SJSA1 (cell line): Measurements from ENCODE around the gene APLP1. TPM values are rescaled to one million over a fixed set of nuclear protein-coding genes. Genes with fewer than 3 reads are reported as not detected.

Experiments
- DNase-seq, 2 experiments: peaks; one replicate each; pipeline ENCODE4 v3.0.0-alpha.2; 2015 to 2020; ENCODE audit warnings: low spot score in 2 of 2, low read depth in 1 of 2
- H3K27ac ChIP-seq: fragments of 250-450 bp; sonication (Bioruptor Pico); 2 replicates; pipeline ENCODE4 v1.5.1; 2020; ENCODE audit warnings: mild to moderate bottlenecking, moderate library complexity
- H3K27me3 ChIP-seq: fragments of 250-450 bp; sonication (Bioruptor Pico); replicated peaks from 2 replicates; pipeline ENCODE4 v1.5.1; 2020; ENCODE audit warnings: mild to moderate bottlenecking, moderate library complexity
- H3K36me3 ChIP-seq: fragments of 250-450 bp; sonication (Bioruptor Pico); 2 replicates; pipeline ENCODE4 v1.5.1; 2020; ENCODE audit warnings: mild to moderate bottlenecking
- H3K4me1 ChIP-seq: fragments of 250-450 bp; sonication (Bioruptor Pico); replicated peaks from 2 replicates; pipeline ENCODE4 v1.6.1; 2021; ENCODE audit warnings: mild to moderate bottlenecking
- H3K4me3 ChIP-seq: fragments of 250-450 bp; sonication (Bioruptor Pico); 2 replicates; pipeline ENCODE4 v1.5.1; 2020; ENCODE audit warnings: mild to moderate bottlenecking
- H3K9me3 ChIP-seq: fragments of 250-450 bp; sonication (Bioruptor Pico); replicated peaks from 2 replicates; pipeline ENCODE4 v1.5.1; 2020; ENCODE audit warnings: mild to moderate bottlenecking
- total RNA-seq: library from RNA; depleted of rRNA; stranded (reverse); fragments of >200 nt; shearing (Covaris generic); gene quantifications from 2 replicates; pipeline ENCODE4 v1.2.3, GENCODE V29; 2014

The APLP1 gene
- total RNA-seq, 1 experiment from 2014 or later, result 11.6 TPM

DNA sequence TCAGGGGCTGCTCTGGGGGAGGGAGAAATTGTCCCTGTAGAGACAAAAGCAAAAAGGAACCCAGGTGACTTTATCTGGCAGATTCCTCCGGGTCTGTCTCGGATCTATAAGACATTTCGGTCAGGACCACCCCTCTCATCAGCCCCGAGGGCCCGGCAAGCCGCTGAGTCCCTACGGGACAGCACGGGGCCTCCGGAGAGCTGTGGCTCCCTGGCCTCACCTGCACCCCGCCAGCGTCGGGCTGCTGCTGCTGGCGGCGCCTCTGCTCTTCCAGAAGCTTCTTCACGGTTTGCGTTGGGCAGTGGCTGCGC is 30.1 kb downstream of the APLP1 start:
- no peak for DNase-seq
- Histone ChIP-seq H3K4me3 (peak overlapping the region; percentile 63), H3K9me3 (no peaks in the 10 kb centered on the region), H3K27me3 (no peaks in the 10 kb centered on the region), H3K4me1 (peaks cover 23% of the 10 kb centered on the region), H3K27ac (no peak overlapping the region), H3K36me3 (peaks cover 31% of the 10 kb centered on the region)

DNA sequence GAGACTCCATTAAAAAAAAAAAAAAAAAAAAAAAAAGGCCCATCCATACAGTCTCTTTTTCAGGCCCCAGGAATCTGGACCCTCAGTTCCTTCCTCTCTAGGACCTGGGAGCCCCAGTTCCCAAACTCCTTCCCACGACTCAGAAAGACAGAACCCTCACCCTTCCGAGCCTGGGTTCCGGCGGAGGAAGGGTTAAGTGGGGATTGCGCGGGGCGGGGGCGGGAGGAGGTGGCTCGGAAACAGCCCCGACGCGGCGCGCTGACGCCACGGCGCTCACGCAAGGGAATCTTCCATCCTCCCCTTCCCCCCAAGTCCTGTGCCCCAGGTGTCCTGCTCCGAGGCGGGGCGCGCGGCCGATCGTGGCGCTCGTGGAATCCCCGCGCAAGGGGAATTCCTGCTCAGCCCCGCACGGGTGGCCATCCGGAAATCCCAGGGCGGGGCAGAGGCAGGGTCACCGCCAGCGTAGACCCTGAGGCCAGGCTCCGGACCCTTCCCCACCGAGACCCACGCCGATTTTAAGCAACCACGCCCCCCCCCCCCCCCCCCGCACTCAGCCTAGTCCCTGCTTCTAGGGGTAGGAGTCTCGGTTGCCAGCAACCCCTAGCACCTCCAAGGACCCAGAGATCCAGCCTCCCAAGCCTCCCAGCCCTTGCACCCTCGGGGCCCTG is 31.3 kb downstream of the APLP1 start:
- DNase-seq, result peak; percentile 67 to 76
- Histone ChIP-seq H3K4me1 (peaks cover 25% of the 10 kb centered on the region), H3K4me3 (peak overlapping the region; percentile 63), H3K9me3 (no peaks in the 10 kb centered on the region), H3K27ac (peak overlapping the region; percentile 39; the same call in 1 of the 2 replicates), H3K27me3 (no peaks in the 10 kb centered on the region), H3K36me3 (peaks cover 23% of the 10 kb centered on the region)

DNA sequence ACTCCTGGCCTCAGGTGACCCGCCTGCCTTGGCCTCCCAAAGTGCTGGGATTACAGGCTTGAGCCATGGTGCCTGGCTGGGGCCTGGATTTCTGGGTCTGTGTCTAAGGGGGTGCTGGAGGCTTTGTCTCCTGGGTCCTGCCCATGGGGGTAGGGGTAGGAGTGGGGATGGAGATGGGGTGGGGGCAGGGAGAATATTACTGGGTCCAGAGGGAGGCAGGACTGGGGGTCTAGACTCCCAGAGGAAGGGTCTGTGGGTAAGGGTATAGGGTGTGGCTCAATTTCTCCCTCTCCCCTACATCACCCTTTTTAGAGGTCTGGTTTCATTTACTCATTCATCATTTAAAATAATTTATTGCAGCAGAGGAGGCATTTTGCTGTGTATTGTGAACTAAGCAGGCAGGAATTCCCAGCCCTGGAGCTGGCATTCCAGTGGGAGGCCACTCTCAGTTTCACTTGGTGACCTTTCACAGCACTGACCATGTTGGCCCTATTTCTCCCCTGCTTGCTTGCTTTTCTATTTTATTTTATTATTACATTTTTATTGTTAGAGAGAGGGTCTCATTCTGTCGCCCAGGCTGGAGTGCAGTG is 32.8 kb downstream of the APLP1 start:
- no peaks in the 10 kb centered on the region for H3K9me3 ChIP-seq
- DNase-seq, result peak in 1 of 2 experiments; percentile 44
- H3K4me1 ChIP-seq, result peaks cover 25% of the 10 kb centered on the region
- H3K27me3 ChIP-seq, result no peaks in the 10 kb centered on the region
- H3K36me3 ChIP-seq, result peaks cover 14% of the 10 kb centered on the region
- peak overlapping the region; percentile 63 for H3K4me3 ChIP-seq
- H3K27ac ChIP-seq, result peak overlapping the region; percentile 39

DNA sequence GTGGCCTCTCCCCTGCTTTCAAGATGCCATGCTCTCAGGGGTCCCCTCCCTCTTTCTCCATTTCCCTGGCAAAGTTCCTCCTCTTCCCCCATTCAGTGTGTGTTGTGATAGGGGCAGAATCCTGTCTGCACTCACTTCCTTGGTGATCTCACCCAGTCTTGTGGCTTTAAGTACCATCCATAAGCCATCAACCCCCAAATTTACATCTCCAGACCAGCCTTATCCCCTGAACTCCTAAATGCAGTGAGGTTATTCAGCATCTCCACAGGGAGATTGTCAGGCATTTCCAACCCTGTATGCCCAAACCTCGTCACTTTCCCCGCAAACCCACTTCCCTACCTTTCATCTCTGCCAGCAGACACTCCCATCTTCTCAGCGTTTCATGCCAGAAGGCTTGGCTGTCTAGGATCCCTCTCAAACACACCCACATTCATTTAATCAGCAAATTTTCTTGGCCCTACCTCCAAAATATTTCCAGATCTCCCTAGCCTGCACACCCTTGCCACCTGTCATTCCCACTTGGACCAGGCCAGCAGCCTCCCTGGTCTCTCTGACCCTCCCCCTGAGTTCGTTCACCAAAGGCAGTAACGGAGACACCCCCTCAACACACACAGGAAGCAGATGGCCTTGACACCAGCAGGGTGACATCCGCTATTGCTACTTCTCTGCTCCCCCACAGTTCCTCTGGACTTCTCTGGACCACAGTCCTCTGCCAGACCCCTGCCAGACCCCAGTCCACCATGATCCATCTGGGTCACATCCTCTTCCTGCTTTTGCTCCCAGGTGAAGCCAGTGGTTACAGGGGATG is 33.7 kb downstream of the APLP1 start, which contains the start of gene HCST:
HCST (plus strand) TSS at position 676 of the 808 bp plus-strand sequence; CDS start at position 741, 65 bp downstream.
- H3K4me1 ChIP-seq, result peaks cover 25% of the 10 kb centered on the region
- H3K27me3 ChIP-seq, result no peaks in the 10 kb centered on the region
- no peak within 1 kb of the TSS for H3K4me3 ChIP-seq
- H3K9me3 ChIP-seq, result no peaks in the 10 kb centered on the region
- H3K36me3 ChIP-seq, result peaks cover 10% of the 10 kb centered on the region; the same call in 1 of the 2 replicates
- DNase-seq, result no peak
- peak within 1 kb of the TSS; percentile 39 for H3K27ac ChIP-seq

DNA sequence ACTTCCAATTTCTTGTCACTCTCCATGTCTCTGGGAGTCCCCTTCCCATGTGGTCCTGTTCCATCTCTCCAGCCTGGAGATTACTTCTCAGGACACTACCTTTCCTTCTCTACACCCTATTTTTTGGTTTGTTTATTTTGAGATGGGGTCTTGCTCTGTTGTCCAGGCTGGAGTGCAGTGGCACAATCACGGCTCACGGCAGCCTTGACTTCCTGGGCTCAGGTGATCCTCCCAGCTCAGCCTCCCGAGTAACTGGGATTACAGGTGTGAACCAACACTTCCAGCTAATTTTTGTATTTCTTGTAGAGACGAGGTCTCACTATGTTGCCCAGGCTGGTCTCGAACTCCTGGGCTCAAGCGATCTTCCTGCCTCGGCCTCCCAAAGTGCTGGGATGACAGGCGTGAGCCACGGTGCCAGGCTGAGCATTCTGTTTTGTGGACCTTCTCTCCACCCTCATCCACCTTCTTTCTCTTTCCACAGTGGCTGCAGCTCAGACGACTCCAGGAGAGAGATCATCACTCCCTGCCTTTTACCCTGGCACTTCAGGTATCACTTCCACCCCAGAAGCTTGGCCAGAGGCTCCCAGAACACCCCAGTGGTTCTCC is 34.6 kb downstream of the APLP1 start:
- Histone ChIP-seq H3K9me3 (no peaks in the 10 kb centered on the region), H3K4me1 (peaks cover 25% of the 10 kb centered on the region), H3K4me3 (no peak overlapping the region), H3K27ac (no peak overlapping the region), H3K27me3 (no peaks in the 10 kb centered on the region), H3K36me3 (peaks cover under 1% of the 10 kb centered on the region; the same call in 1 of the 2 replicates)
- no peak for DNase-seq

DNA sequence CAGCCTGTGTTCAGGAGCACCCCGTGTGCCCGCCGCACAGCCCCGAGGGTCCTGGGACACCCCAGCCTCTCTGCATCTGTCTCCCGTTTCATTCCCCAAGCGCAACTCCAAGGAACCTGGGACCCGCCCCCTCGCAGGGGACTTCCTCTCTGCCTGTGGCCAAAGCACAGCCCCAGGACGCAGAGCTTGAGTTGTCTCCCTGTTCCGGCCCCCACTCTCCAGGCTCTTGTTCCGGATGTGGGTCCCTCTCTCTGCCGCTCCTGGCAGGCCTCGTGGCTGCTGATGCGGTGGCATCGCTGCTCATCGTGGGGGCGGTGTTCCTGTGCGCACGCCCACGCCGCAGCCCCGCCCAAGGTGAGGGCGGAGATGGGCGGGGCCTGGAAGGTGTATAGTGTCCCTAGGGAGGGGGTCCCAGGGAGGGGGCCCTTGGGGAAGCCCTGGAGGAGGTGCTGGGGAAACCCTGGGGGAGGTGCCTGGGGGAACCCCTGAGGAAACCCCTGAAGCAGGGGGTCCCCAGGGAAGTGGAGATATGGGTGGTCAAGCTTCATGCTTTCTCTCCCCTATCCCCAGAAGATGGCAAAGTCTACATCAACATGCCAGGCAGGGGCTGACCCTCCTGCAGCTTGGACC is 35.3 kb downstream of the APLP1 start:
- Histone ChIP-seq H3K27me3 (no peaks in the 10 kb centered on the region), H3K36me3 (no peaks in the 10 kb centered on the region), H3K9me3 (no peaks in the 10 kb centered on the region), H3K4me3 (no peak overlapping the region), H3K27ac (no peak overlapping the region), H3K4me1 (peaks cover 22% of the 10 kb centered on the region)
- DNase-seq, result peak; percentile 28 to 69

DNA sequence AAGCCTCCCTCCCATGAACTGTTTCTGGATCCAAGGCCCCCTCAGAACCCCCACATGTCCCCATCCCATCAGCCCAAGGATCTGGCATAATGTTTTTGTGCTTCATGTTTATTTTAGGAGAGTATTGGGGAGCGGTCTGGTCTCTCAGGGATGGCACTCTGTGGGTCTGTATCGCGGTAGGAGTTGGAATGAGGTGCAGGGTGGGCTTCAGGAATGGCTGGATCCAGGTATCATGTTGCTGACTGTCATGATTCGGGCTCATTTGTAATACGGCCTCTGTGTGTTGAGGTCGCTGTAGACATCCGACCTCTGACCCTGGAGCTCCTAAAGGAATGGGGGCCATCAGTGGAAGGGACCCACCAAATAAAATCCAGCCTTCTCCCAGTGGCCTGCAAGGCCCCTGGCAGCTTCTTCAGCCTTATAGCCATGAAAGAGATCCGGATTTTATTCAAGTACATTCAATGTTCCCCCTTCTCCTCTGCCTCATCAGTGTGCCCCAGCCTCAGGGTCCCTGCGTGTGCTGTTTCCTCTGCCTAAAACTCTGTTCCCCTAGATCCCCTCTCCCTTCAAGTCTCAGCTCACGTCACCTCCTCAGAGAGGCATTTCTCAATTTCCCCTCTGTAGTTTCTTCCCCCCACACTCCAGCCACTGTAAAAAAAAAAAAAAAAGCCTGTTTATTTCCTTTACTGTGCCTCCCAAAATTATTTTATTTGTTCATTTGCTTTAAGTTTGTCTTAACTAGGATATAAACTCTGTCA is 36.1 kb downstream of the APLP1 start:
- Histone ChIP-seq H3K27ac (no peak overlapping the region), H3K27me3 (no peaks in the 10 kb centered on the region), H3K9me3 (no peaks in the 10 kb centered on the region), H3K4me3 (no peak overlapping the region), H3K4me1 (peaks cover 20% of the 10 kb centered on the region), H3K36me3 (no peaks in the 10 kb centered on the region)
- no peak for DNase-seq

DNA sequence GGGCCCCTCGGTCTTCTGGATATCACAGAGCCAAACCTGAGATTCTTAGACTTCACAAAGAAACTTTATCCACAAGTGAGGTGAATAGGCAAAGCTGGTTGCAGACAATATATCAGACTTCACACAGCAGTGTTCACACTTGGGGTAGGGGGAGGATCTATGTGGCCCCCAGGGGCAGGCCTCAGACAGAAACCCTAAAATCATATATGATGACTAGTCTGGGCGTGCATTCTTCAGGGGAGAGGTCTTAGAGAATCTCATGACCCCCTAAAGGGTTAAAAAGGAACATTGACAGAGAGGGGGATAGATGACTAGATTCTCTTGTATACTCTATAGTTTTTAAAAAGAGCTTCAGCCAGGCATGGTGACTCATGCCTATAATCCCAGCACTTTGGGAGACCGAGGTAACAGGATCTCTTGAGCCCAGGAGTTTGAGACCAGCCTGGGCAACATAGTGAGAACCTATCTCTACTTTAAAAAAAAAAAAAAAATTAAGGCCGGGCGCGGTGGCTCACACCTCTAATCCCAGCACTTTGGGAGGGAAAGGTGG is 36.9 kb downstream of the APLP1 start:
- H3K36me3 ChIP-seq, result no peaks in the 10 kb centered on the region
- no peak for DNase-seq
- H3K27me3 ChIP-seq, result no peaks in the 10 kb centered on the region
- no peaks in the 10 kb centered on the region for H3K9me3 ChIP-seq
- no peak overlapping the region for H3K27ac ChIP-seq
- peaks cover 20% of the 10 kb centered on the region for H3K4me1 ChIP-seq
- no peak overlapping the region for H3K4me3 ChIP-seq

DNA sequence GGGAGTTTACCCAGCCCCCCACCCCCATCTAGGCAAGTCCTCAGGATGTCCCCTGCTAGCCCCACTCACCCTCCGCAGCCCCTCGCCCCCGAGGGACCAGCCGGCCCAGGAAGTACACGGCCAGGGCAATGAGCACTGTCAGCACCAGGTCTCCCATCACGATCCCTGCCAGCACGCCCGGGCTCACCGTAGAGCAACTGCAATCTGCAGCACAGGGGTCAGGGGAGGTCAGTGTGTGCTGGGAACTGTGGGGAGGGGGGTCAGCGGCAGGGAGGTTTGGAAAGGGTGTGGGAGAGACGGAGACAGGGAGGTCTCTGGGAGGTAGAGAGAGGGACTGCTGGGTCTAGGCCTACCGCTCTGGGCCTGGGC is 39.0 kb downstream of the APLP1 start:
- Histone ChIP-seq H3K9me3 (no peaks in the 10 kb centered on the region), H3K27me3 (no peaks in the 10 kb centered on the region), H3K36me3 (no peaks in the 10 kb centered on the region), H3K27ac (no peak overlapping the region), H3K4me3 (no peak overlapping the region), H3K4me1 (peaks cover 6% of the 10 kb centered on the region; the same call in 1 of the 2 replicates)
- DNase-seq, result no peak

DNA sequence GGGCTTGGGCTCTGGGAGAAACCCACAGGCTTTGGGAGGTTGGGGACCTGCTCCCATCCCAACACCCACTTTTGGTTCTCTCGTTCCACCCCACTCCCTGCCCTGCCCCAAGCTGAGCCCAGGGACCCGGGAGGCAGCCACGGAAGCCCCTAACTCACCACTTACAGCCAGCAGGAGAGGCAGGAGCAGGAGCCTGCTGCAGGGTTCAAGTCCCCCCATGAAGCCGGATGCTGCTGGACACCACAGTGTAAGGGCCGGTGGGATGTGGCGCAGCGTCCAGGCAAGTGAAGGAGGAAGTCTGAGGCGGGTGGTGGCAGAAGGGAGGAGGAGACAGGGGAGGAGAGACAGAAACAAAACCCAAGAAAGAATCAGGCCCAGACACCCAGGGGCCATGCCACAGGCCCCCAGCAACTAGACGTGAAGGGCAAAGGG is 39.7 kb downstream of the APLP1 start, which contains the start of gene TYROBP:
TYROBP (minus strand) TSS at position 286 of the 432 bp plus-strand sequence; CDS start at position 219, 67 bp downstream.
- H3K9me3 ChIP-seq, result no peaks in the 10 kb centered on the region
- no peak within 1 kb of the TSS for H3K27ac ChIP-seq
- no peaks in the 10 kb centered on the region for H3K27me3 ChIP-seq
- no peak within 1 kb of the TSS for H3K4me3 ChIP-seq
- no peaks in the 10 kb centered on the region for H3K36me3 ChIP-seq
- no peak for DNase-seq
- peaks cover 6% of the 10 kb centered on the region; the same call in 1 of the 2 replicates for H3K4me1 ChIP-seq

DNA sequence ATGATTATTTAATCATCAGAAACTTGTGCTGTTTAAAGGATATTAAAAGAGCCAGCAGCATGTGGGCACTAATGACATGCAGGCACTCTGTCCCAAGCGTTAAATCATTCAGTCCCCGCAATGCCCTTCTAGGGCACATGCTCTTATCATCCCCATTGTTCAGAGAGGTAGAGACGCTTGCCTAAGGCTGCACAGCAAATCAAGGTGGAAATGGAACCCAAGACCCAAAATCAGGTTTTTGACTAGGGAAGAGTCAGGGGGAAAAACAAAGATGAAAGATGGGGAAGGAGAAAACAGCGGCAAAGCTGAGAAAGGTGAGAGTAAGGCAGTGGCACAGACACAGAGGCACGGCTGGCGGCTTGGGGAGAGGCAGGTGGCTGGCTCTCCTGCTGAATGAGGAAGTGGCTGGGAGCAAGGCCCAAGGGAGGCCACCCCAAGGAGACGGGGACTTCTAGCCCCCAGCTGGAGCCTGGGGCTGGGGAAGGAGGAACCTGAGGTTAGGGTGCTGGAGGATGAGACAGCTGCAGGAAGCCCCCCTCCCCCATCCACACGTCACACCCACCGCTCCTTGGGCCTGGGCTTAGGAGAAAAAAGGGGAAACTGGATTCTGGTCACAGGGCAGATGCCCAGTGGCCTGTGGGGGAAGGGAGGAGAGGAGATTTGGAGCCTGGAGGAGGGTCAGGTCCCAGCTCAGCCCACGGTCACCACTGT is 40.8 kb downstream of the APLP1 start:
- Histone ChIP-seq H3K36me3 (no peaks in the 10 kb centered on the region), H3K27ac (no peak overlapping the region), H3K4me3 (no peak overlapping the region), H3K27me3 (peaks cover 3% of the 10 kb centered on the region; the same call in 1 of the 2 replicates), H3K4me1 (no peaks in the 10 kb centered on the region), H3K9me3 (no peaks in the 10 kb centered on the region)
- DNase-seq, result no peak

DNA sequence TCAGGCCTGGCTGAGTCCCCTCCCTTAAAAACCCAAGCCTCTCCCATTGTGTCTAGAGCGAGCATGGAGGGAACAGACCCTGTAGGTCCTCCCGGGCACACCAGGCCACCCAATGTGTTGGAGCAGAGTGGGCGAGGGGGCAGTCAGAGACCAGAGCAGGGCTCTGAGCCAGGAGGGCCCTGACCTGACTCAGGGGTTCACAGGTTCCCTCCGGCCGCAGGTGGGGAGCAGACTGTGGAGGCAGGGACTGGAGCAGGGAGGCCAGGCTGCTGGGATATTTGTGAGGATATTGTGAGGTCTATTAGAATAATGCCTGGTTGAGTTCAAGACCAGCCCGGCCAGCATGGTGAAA is 41.3 kb downstream of the APLP1 start:
- Histone ChIP-seq H3K4me1 (no peaks in the 10 kb centered on the region), H3K9me3 (no peaks in the 10 kb centered on the region), H3K27me3 (peaks cover 3% of the 10 kb centered on the region; the same call in 1 of the 2 replicates), H3K4me3 (no peak overlapping the region), H3K36me3 (no peaks in the 10 kb centered on the region), H3K27ac (no peak overlapping the region)
- no peak for DNase-seq
